Measurements from ENCODE around the gene ATXN7L1.
"Not testable (repeated sequence)": the region's sequence is repeated elsewhere in the genome, so short reads cannot be mapped to it uniquely, and the experiment has no call there.

ATXN7L1 gene

GRCh38 chr7:105711726-105712402 is 164.5 kb downstream of the ATXN7L1 start (continued):
- no peak for TF ChIP-seq ZNF266 (tag by site-specific recombination; IDR thresholded peaks at IDR 0.05; ENCODE audit: low read depth)
- no peak for TF ChIP-seq TCF7L2 (IDR thresholded peaks at IDR 0.05; ENCODE audit: borderline replicate concordance, low read depth, low read length)
- no peak for TF ChIP-seq ZBTB17 (tag by site-specific recombination; IDR thresholded peaks at IDR 0.05)
- TF ChIP-seq ZSCAN4 (tag by site-specific recombination; IDR thresholded peaks at IDR 0.05): no peak
- TF ChIP-seq ZNF560 (tag by site-specific recombination; IDR thresholded peaks at IDR 0.05; ENCODE audit: borderline replicate concordance): no peak
- 0 out of 2 replicates have a peak, but pooled peaks have one; percentile 9 for TF ChIP-seq ZNF26 (tag by site-specific recombination; IDR thresholded peaks at IDR 0.05)
- TF ChIP-seq GFI1B (tag by site-specific recombination; IDR thresholded peaks at IDR 0.05): no peak
- TF ChIP-seq ZNF23 (tag by site-specific recombination; IDR thresholded peaks at IDR 0.05; ENCODE audit: borderline replicate concordance): no peak
- 0 out of 2 replicates have a peak, but pooled peaks have one; percentile 44 for TF ChIP-seq ZNF626 (tag by site-specific recombination; IDR thresholded peaks at IDR 0.05)
- peak; percentile 100 for TF ChIP-seq ZNF585B (tag by site-specific recombination; IDR thresholded peaks at IDR 0.05)
- TF ChIP-seq ZNF501 (tag by site-specific recombination; IDR thresholded peaks at IDR 0.05): no peak

GRCh38 chr7:105710720-105711119 is 165.7 kb downstream of the ATXN7L1 start:
- CTCF ChIA-PET; POLR2A ChIA-PET; H3K9me3 ChIP-seq (ENCODE audit: control insufficient read depth, insufficient read depth, low read depth, low read length): not testable (repeated sequence)

GRCh38 chr7:105708763-105709080 is 167.7 kb downstream of the ATXN7L1 start:
- ChIA-PET POLR2A (no interaction called here), CTCF (no interaction called here)
- Histone ChIP-seq H3K4me1 (ENCODE audit: control insufficient read depth, insufficient read depth, low read length) (no peaks in the 10 kb centered on the region), H3K36me3 (ENCODE audit: control insufficient read depth in 2 of 2, insufficient read depth in 1 of 2, low read length in 2 of 2) (no peaks in the 10 kb centered on the region), H3K4me3 (ENCODE audit: low read depth, low read length) (no peak overlapping the region), H3K27ac (ENCODE audit: extremely low read depth, low read depth, low read length) (no peak overlapping the region), H3K9me3 (ENCODE audit: control insufficient read depth, insufficient read depth, low read depth, low read length) (no peaks in the 10 kb centered on the region)
- TF ChIP-seq ZNF548 (tag by site-specific recombination; IDR thresholded peaks at IDR 0.05) (no peak), PRDM10 (tag by site-specific recombination; IDR thresholded peaks at IDR 0.05) (no peak), ZNF629 (tag by site-specific recombination; IDR thresholded peaks at IDR 0.05) (no peak), ZNF501 (tag by site-specific recombination; IDR thresholded peaks at IDR 0.05) (no peak), ZNF37A (tag by site-specific recombination; IDR thresholded peaks at IDR 0.05) (no peak), ZNF335 (tag by site-specific recombination; conservative IDR thresholded peaks at IDR 0.05) (no peak), ZNF843 (tag by site-specific recombination; IDR thresholded peaks at IDR 0.05) (no peak), ZNF354C (tag by site-specific recombination; IDR thresholded peaks at IDR 0.05; ENCODE audit: borderline replicate concordance, low read depth) (no peak), HIC1 (tag by site-specific recombination; IDR thresholded peaks at IDR 0.05) (no peak), GLIS1 (tag by site-specific recombination; IDR thresholded peaks at IDR 0.05) (no peak), ZNF394 (tag by site-specific recombination; IDR thresholded peaks at IDR 0.05; ENCODE audit: borderline replicate concordance) (no peak), AEBP2 (tag by site-specific recombination; IDR thresholded peaks at IDR 0.05; ENCODE audit: borderline replicate concordance) (no peak), GLIS2 (tag by site-specific recombination; IDR thresholded peaks at IDR 0.05) (no peak), ZNF530 (tag by site-specific recombination; IDR thresholded peaks at IDR 0.05; ENCODE audit: low read depth) (no peak)

More at GRCh38 chr7:105710720-105711119, 165.7 kb downstream of the ATXN7L1 start:
- not testable (repeated sequence) for H3K36me3 ChIP-seq (ENCODE audit: control insufficient read depth in 2 of 2, insufficient read depth in 1 of 2, low read length in 2 of 2); H3K27ac ChIP-seq (ENCODE audit: extremely low read depth, low read depth, low read length); H3K4me1 ChIP-seq (ENCODE audit: control insufficient read depth, insufficient read depth, low read length); H3K4me3 ChIP-seq (ENCODE audit: low read depth, low read length)

All from HEK293 (cell line).